ENCODE results near the gene CREB5. TPM values are rescaled to one million over a fixed set of nuclear protein-coding genes. Genes with fewer than 3 reads are reported as not detected.

Gene CREB5
- polyA plus RNA-seq, 6 donors from 2014 or later = 0.40 to 0.66 TPM; not detected in 4

GRCh38 chr7:28701731-28702130, 289.4 kb downstream of the CREB5 start:
- H3K9me3 Mint-ChIP-seq = peaks cover 0 to 16% (median 5%) of the 10 kb centered on the region in 7 donors
- H3K4me3 Mint-ChIP-seq = no peak overlapping the region
- no peak overlapping the region for H3K27ac Mint-ChIP-seq
- peaks cover 4 to 38% (median 16%) of the 10 kb centered on the region in 3 donors for H3K4me1 Mint-ChIP-seq
- no peak for DNase-seq
- peaks cover 0 to 12% of the 10 kb centered on the region in 2 donors for H3K36me3 Mint-ChIP-seq
- H3K27me3 Mint-ChIP-seq = peaks cover 0 to 4% (median 4%) of the 10 kb centered on the region in 3 donors
- ATAC-seq (ENCODE audit: low read depth in 2 of 2) = no peak

- Mint-ChIP-seq H3K4me3 (no peak overlapping the region), H3K36me3 (peaks cover 0 to 12% of the 10 kb centered on the region in 2 donors), H3K27me3 (peaks cover 0 to 6% (median 4%) of the 10 kb centered on the region in 3 donors), H3K4me1 (peaks cover 4 to 38% (median 16%) of the 10 kb centered on the region in 3 donors), H3K27ac (no peak overlapping the region), H3K9me3 (peaks cover 0 to 16% (median 5%) of the 10 kb centered on the region in 7 donors)
- no peak for ATAC-seq (ENCODE audit: low read depth in 2 of 2)
- no peak for DNase-seq
These were observed 289.9 kb downstream of the CREB5 start for GRCh38 chr7:28702171-28702570.

- H3K4me3 Mint-ChIP-seq = peak overlapping the region in 1 of 8 donors; percentile 31
- H3K36me3 Mint-ChIP-seq = peaks cover 0 to 12% of the 10 kb centered on the region in 2 donors
These were observed 290.9 kb downstream of the CREB5 start for GRCh38 chr7:28703037-28703765.

GRCh38 chr7:28704706-28705105, 292.4 kb downstream of the CREB5 start:
- Mint-ChIP-seq H3K4me3 (peak overlapping the region in 3 of 8 donors; percentile 16 to 81 (median 32)), H3K27me3 (peaks cover 0 to 15% (median 13%) of the 10 kb centered on the region in 3 donors), H3K9me3 (peaks cover 0 to 16% (median 5%) of the 10 kb centered on the region in 7 donors), H3K4me1 (peaks cover 4 to 22% (median 16%) of the 10 kb centered on the region in 3 donors), H3K36me3 (peaks cover 0 to 12% of the 10 kb centered on the region in 2 donors), H3K27ac (peak overlapping the region in 1 of 6 donors; percentile 57)
- DNase-seq (no peak), ATAC-seq (ENCODE audit: low read depth in 2 of 2) (no peak)

More at GRCh38 chr7:28703037-28703765, 290.9 kb downstream of the CREB5 start:
- Mint-ChIP-seq H3K4me1 (peaks cover 4 to 33% (median 16%) of the 10 kb centered on the region in 3 donors), H3K27me3 (peaks cover 0 to 10% (median 10%) of the 10 kb centered on the region in 3 donors), H3K27ac (no peak overlapping the region), H3K9me3 (peaks cover 0 to 16% (median 5%) of the 10 kb centered on the region in 7 donors)
- ATAC-seq (ENCODE audit: low read depth in 2 of 2) = no peak
- no peak for DNase-seq

DNA sequence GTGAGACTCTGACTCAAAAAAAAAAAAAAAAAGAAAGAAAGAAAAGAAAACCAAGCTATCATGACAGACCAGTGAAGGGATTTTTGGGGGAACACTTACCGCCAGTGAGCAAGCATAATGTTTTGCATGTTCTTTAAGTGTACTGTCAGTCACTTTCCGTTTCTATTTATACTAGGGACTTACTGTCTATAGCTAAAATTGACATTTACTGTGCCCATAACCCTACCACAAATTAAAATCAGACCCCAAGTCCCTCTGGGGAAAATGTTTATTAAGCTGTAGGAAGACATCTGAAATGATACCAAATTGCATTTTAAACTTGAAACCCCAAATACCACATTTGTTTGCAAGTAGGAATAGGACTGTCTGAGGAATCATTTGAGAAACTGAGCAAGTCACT, 293.0 kb downstream of the CREB5 start:
- peak overlapping the region in 3 of 8 donors; percentile 32 to 81 (median 34) for H3K4me3 Mint-ChIP-seq
- peak; percentile 87 to 97 for ATAC-seq (ENCODE audit: low read depth in 2 of 2)
- H3K4me1 Mint-ChIP-seq = peaks cover 4 to 22% (median 16%) of the 10 kb centered on the region in 3 donors
- H3K27me3 Mint-ChIP-seq = peaks cover 0 to 15% (median 13%) of the 10 kb centered on the region in 3 donors
- peak overlapping the region in 1 of 6 donors; percentile 59 for H3K27ac Mint-ChIP-seq
- DNase-seq = no peak
- peaks cover 0 to 16% (median 5%) of the 10 kb centered on the region in 7 donors for H3K9me3 Mint-ChIP-seq
- peaks cover 0 to 12% of the 10 kb centered on the region in 2 donors for H3K36me3 Mint-ChIP-seq

- ATAC-seq (ENCODE audit: low read depth in 2 of 2) (no peak), DNase-seq (no peak)
- Mint-ChIP-seq H3K9me3 (peaks cover 0 to 16% (median 5%) of the 10 kb centered on the region in 7 donors), H3K4me3 (no peak overlapping the region), H3K27me3 (peaks cover 7 to 19% (median 15%) of the 10 kb centered on the region in 3 donors), H3K4me1 (peaks cover 4 to 22% (median 16%) of the 10 kb centered on the region in 3 donors), H3K36me3 (peaks cover 0 to 12% of the 10 kb centered on the region in 2 donors), H3K27ac (no peak overlapping the region)
These were observed 294.3 kb downstream of the CREB5 start for GRCh38 chr7:28706584-28706983.

DNA sequence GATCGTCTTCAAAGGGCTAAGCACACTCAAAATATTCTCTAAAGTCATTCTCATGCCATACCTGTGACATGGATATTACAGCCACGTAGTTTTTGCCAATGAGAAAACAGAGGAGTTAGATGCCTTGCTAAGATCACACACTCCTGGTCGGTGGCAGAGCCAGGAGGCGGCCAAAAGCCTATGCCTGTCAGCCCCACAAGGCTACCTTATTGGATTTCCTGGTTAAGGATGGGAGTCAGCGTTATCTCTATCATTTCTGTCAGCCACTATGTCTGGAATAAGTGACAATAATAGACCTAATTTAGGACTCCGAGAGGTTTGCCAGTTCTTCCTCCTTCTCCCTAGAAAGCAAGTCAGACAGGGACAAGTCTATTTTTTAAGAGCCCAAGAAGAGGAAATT, 295.0 kb downstream of the CREB5 start:
- Mint-ChIP-seq H3K4me3 (no peak overlapping the region), H3K9me3 (peaks cover 0 to 16% (median 5%) of the 10 kb centered on the region in 7 donors), H3K27me3 (peaks cover 7 to 19% (median 15%) of the 10 kb centered on the region in 3 donors), H3K4me1 (peaks cover 4 to 22% (median 16%) of the 10 kb centered on the region in 3 donors), H3K27ac (no peak overlapping the region), H3K36me3 (peaks cover 0 to 12% of the 10 kb centered on the region in 2 donors)
- DNase-seq = no peak
- no peak for ATAC-seq (ENCODE audit: low read depth in 2 of 2)

GRCh38 chr7:28708033-28708951, 296.0 kb downstream of the CREB5 start:
- H3K4me1 Mint-ChIP-seq = peaks cover 4 to 22% (median 16%) of the 10 kb centered on the region in 3 donors
- DNase-seq = no peak
- H3K4me3 Mint-ChIP-seq = peak overlapping the region in 1 of 8 donors; percentile 0
- H3K9me3 Mint-ChIP-seq = peaks cover 0 to 11% (median 3%) of the 10 kb centered on the region in 7 donors
- no peak for ATAC-seq (ENCODE audit: low read depth in 2 of 2)
- H3K27ac Mint-ChIP-seq = no peak overlapping the region
- H3K36me3 Mint-ChIP-seq = peaks cover 0 to 12% of the 10 kb centered on the region in 2 donors
- peaks cover 7 to 15% (median 15%) of the 10 kb centered on the region in 3 donors for H3K27me3 Mint-ChIP-seq

GRCh38 chr7:28709748-28710147, 297.4 kb downstream of the CREB5 start:
- peaks cover 0 to 2% of the 10 kb centered on the region in 2 donors for H3K36me3 Mint-ChIP-seq
- H3K4me3 Mint-ChIP-seq = no peak overlapping the region
- ATAC-seq (ENCODE audit: low read depth in 2 of 2) (no peak), DNase-seq (no peak)
- peaks cover 0 to under 1% (median 0%) of the 10 kb centered on the region in 7 donors for H3K9me3 Mint-ChIP-seq
- peaks cover 15 to 23% (median 16%) of the 10 kb centered on the region in 3 donors for H3K27me3 Mint-ChIP-seq
- peaks cover under 1 to 15% (median 13%) of the 10 kb centered on the region in 3 donors for H3K4me1 Mint-ChIP-seq
- H3K27ac Mint-ChIP-seq = no peak overlapping the region

DNA sequence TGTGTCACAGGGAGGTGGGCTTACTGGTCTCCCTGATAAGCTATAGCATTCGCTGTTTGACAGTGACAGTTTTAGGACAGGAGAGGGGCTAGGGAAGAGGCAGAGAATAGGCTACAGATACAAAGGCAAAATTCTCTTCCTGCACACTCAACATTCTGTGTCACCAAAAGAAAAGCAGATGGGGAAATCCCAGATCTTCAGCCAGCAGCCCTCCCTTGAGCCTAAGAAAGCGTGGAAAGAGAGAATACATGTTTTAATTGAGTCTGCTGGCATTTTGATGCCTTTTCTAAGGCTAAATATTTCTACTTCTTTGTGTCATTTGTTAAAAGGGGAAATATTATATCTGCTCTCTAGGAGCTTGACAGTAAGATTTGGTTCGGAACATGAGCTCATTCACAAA, 298.8 kb downstream of the CREB5 start:
- no peak overlapping the region for H3K4me3 Mint-ChIP-seq
- DNase-seq (no peak), ATAC-seq (ENCODE audit: low read depth in 2 of 2) (no peak)
- no peaks in the 10 kb centered on the region for H3K36me3 Mint-ChIP-seq
- peaks cover 0 to 2% (median 0%) of the 10 kb centered on the region in 3 donors for H3K4me1 Mint-ChIP-seq
- peaks cover 11 to 23% (median 17%) of the 10 kb centered on the region in 3 donors for H3K27me3 Mint-ChIP-seq
- no peak overlapping the region for H3K27ac Mint-ChIP-seq
- H3K9me3 Mint-ChIP-seq = no peaks in the 10 kb centered on the region

DNA sequence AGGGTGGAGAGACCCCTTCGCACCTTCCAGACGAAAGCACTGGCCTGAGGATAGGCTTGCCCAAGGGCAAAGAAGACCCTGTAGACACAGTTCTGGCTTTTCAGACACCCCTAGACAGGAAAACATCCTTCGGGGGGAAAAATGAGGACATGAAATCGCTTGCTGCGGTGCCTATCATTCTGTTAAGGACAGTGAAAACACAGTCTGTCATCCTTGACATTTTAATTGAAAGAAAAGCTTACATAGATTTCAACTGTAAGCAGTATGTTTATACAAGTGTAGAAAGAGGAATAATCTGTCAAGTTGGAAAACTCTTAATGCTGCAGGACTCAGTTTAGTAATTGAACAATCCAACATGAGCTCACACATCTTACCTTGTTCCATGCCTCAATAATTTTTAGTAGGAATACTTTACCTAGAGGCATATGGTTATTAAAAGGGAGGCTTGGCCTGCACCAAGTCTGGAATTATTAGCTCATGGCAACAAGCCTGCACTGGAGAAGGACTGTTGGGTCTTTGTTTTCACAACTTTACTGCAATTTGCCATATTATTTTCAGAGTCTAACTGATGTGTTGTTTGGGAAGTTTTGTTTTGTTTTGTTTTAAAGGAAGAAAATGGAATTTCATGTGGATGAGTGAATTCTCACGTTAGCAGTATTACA, 302.3 kb downstream of the CREB5 start:
- Mint-ChIP-seq H3K27ac (no peak overlapping the region), H3K36me3 (no peaks in the 10 kb centered on the region), H3K4me1 (no peaks in the 10 kb centered on the region), H3K9me3 (no peaks in the 10 kb centered on the region), H3K4me3 (no peak overlapping the region), H3K27me3 (peaks cover 7 to 41% (median 29%) of the 10 kb centered on the region in 3 donors)
- ATAC-seq (ENCODE audit: low read depth in 2 of 2) (no peak), DNase-seq (no peak)

GRCh38 chr7:28717445-28718054, 305.2 kb downstream of the CREB5 start:
- H3K36me3 Mint-ChIP-seq = no peaks in the 10 kb centered on the region
- ATAC-seq (ENCODE audit: low read depth in 2 of 2) (no peak), DNase-seq (no peak)
- H3K4me3 Mint-ChIP-seq = no peak overlapping the region
- H3K4me1 Mint-ChIP-seq = no peaks in the 10 kb centered on the region
- peaks cover 7 to 34% (median 24%) of the 10 kb centered on the region in 3 donors for H3K27me3 Mint-ChIP-seq
- no peaks in the 10 kb centered on the region for H3K9me3 Mint-ChIP-seq
- H3K27ac Mint-ChIP-seq = no peak overlapping the region

Data from naive B cell (primary cell).